Mesenchymal stem cell (in vitro differentiated cells and primary cell): Measurements from ENCODE around the gene CA9.

Experiments used
- DNase-seq: peaks from one replicate; pipeline ENCODE4 v3.0.0-alpha.2; 2013
- H2AFZ ChIP-seq: one replicate; pipeline ENCODE4 v1.6.1; 2013; ENCODE audit warnings: low read depth, mild to moderate bottlenecking, control low read depth, inconsistent platforms, low read length, moderate library complexity
- H2AK5ac ChIP-seq: 2 replicates; pipeline ENCODE4 v1.6.1; 2013; ENCODE audit warnings: low read length, moderate library complexity, mild to moderate bottlenecking, inconsistent platforms; ENCODE audit not compliant: severe bottlenecking
- H2BK120ac ChIP-seq: one replicate; pipeline ENCODE4 v1.6.1; 2013; ENCODE audit warnings: low read depth, mild to moderate bottlenecking, inconsistent platforms, low read length, moderate library complexity
- H2BK12ac ChIP-seq, 2 experiments: one replicate each; pipeline ENCODE4 v1.6.1; 2013; ENCODE audit warnings: inconsistent platforms in 2 of 2, low read length in 2 of 2, mild to moderate bottlenecking in 2 of 2, moderate library complexity in 2 of 2, control low read depth in 1 of 2
- H2BK15ac ChIP-seq: one replicate; pipeline ENCODE4 v1.6.1; 2013; ENCODE audit warnings: mild to moderate bottlenecking, low read depth, inconsistent platforms; ENCODE audit not compliant: poor library complexity, severe bottlenecking
- H2BK5ac ChIP-seq: 2 replicates; pipeline ENCODE4 v1.6.1; 2013; ENCODE audit warnings: low read depth, mild to moderate bottlenecking, low read length, control low read depth, inconsistent platforms; ENCODE audit not compliant: poor library complexity, severe bottlenecking
- H3K14ac ChIP-seq, 2 experiments: one replicate each; pipeline ENCODE4 v1.6.1; 2013; ENCODE audit warnings: inconsistent platforms in 2 of 2, low read length in 2 of 2, control low read depth in 1 of 2, mild to moderate bottlenecking in 1 of 2, moderate library complexity in 1 of 2
- H3K18ac ChIP-seq, 2 experiments: one replicate each; pipeline ENCODE4 v1.6.1; 2013; ENCODE audit warnings: inconsistent platforms in 2 of 2, low read length in 2 of 2, control low read depth in 1 of 2, low read depth in 1 of 2, mild to moderate bottlenecking in 1 of 2
- H3K23ac ChIP-seq, 2 experiments: one replicate each; pipeline ENCODE4 v1.6.1; 2013; ENCODE audit warnings: inconsistent platforms in 2 of 2, low read length in 2 of 2, mild to moderate bottlenecking in 2 of 2, moderate library complexity in 2 of 2, control low read depth in 1 of 2
- H3K27ac ChIP-seq: 2 replicates; pipeline ENCODE4 v1.5.1; 2013; ENCODE audit warnings: mild to moderate bottlenecking, moderate library complexity, low read length, control low read depth, inconsistent platforms; ENCODE audit not compliant: poor library complexity, severe bottlenecking
- H3K27me3 ChIP-seq, 2 experiments: 2 replicates each; pipeline versions ENCODE4 v1.6.1 to v1.7.0; 2013; ENCODE audit warnings: low read length in 2 of 2, mild to moderate bottlenecking in 2 of 2, moderate library complexity in 2 of 2, control low read depth in 1 of 2, inconsistent platforms in 1 of 2; ENCODE audit not compliant: control insufficient read depth in 1 of 2, insufficient read depth in 1 of 2
- H3K36me3 ChIP-seq, 2 experiments: 2 replicates each; pipeline versions ENCODE4 v1.6.1 to v1.7.0; 2013; ENCODE audit warnings: low read length in 2 of 2, control low read depth in 1 of 2, inconsistent platforms in 1 of 2, low read depth in 1 of 2, mild to moderate bottlenecking in 1 of 2; ENCODE audit not compliant: insufficient read depth in 2 of 2, control insufficient read depth in 1 of 2
- H3K4ac ChIP-seq, 2 experiments: one replicate each; pipeline ENCODE4 v1.6.1; 2013; ENCODE audit warnings: inconsistent platforms in 2 of 2, low read length in 2 of 2, mild to moderate bottlenecking in 2 of 2, moderate library complexity in 2 of 2, control low read depth in 1 of 2, low read depth in 1 of 2
- H3K4me1 ChIP-seq: 2 replicates; pipeline ENCODE4 v1.6.1; 2013; ENCODE audit warnings: low read depth, low read length, control low read depth; ENCODE audit not compliant: control insufficient read depth, insufficient read depth
- H3K4me2 ChIP-seq: 2 replicates; pipeline ENCODE4 v1.6.1; 2013; ENCODE audit warnings: low read length, mild to moderate bottlenecking, inconsistent platforms; ENCODE audit not compliant: poor library complexity, severe bottlenecking
- H3K4me3 ChIP-seq, 2 experiments: 2 replicates each; pipeline versions ENCODE4 v1.5.1 to v1.7.0; 2013; ENCODE audit warnings: low read length in 2 of 2, mild to moderate bottlenecking in 2 of 2, control low read depth in 1 of 2, low read depth in 1 of 2; ENCODE audit not compliant: insufficient read depth in 1 of 2
- H3K79me1 ChIP-seq: replicated peaks from 2 replicates; pipeline ENCODE4 v1.6.1; 2013; ENCODE audit warnings: mild to moderate bottlenecking, control low read depth, low read length, inconsistent platforms; ENCODE audit not compliant: poor library complexity, severe bottlenecking
- H3K9ac ChIP-seq: 2 replicates; pipeline ENCODE4 v1.7.0; 2013; ENCODE audit warnings: mild to moderate bottlenecking, low read length, moderate library complexity
- H3K9me3 ChIP-seq: 2 replicates; pipeline ENCODE4 v1.7.0; 2013; ENCODE audit warnings: mild to moderate bottlenecking, low read length; ENCODE audit not compliant: control insufficient read depth
- H4K8ac ChIP-seq: one replicate; pipeline ENCODE4 v1.6.1; 2013; ENCODE audit warnings: inconsistent platforms, mild to moderate bottlenecking, low read length, moderate library complexity
- H4K91ac ChIP-seq: one replicate; pipeline ENCODE4 v1.6.1; 2013; ENCODE audit warnings: mild to moderate bottlenecking, low read length, inconsistent platforms
- WGBS: methylation state at CpG from one replicate; pipeline ENCODE4 v1.1.7; 2013; ENCODE audit warnings: mixed read lengths; 5-methylcytosine and 5-hydroxymethylcytosine counted together

Gene CA9

DNA sequence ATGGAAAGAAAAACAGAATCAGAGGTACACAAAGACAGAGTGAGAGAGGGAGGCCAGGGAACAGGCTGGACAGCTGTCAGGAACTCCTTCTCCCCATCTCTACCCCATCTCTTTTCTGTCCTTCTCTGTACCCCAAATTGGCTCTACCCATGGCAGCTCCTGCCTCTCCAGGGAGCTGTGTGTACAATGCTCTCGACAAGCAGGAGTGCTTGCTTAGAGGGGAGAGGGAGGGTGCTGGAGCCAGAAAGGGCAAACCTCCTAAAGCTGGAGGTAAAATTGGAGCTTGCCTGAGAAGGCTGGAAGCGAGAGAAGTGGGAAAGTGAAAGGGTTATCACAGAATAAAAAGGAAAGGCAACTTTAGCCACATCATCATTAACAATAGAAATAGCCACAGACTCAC is 9.6 kb downstream of the CA9 start:
- WGBS = 90% methylated on average over 1 of the region's 2 CpGs

DNA sequence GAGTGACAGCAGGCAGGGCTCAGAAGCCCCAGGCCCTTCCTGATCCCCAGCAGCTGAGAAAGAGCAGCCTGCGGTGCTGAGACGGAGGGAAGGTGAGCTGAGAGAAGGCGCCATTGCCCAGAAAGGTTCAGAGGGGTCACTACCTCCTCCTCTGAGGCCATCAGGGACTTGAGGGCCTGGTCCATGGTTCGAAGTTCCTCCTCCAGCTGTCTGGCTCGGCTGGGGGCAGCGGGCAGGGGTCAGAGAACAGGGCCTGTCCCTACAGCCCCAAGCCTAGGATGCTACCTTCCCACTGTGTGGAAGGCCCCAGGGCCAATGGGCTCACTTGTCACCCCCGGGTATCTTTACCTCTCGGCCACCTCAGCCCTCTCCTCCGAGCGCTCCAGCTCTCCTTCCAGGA is 11.2 kb downstream of the CA9 start:
- Histone ChIP-seq H2BK12ac (no peak overlapping the region), H3K27me3 (no peaks in the 10 kb centered on the region), H3K79me1 (peaks cover 5% of the 10 kb centered on the region), H3K4me2 (no peak overlapping the region), H2BK5ac (no peak overlapping the region), H3K27ac (no peak overlapping the region), H3K36me3 (peaks cover 71 to 72% of the 10 kb centered on the region in 2 experiments), H3K4me1 (peaks cover 46% of the 10 kb centered on the region), H2AFZ (no peak overlapping the region), H3K9ac (no peak overlapping the region), H3K4me3 (no peak overlapping the region), H3K23ac (no peak overlapping the region), H2BK15ac (no peak overlapping the region), H3K14ac (no peak overlapping the region), H4K8ac (no peak overlapping the region), H2AK5ac (no peak overlapping the region), H3K4ac (no peak overlapping the region), H3K18ac (no peak overlapping the region), H3K9me3 (no peaks in the 10 kb centered on the region), H4K91ac (no peak overlapping the region), H2BK120ac (no peak overlapping the region)
- DNase-seq = no peak
- 96% methylated on average over 10 of the region's 10 CpGs for WGBS

More for the DNA sequence above, 9.6 kb downstream of the CA9 start:
- no peak overlapping the region for H2BK5ac ChIP-seq
- H3K18ac ChIP-seq = no peak overlapping the region
- no peak overlapping the region for H4K91ac ChIP-seq
- H2AFZ ChIP-seq = no peak overlapping the region
- no peak overlapping the region for H2AK5ac ChIP-seq
- H3K4ac ChIP-seq = no peak overlapping the region
- no peaks in the 10 kb centered on the region for H3K27me3 ChIP-seq
- H2BK120ac ChIP-seq = no peak overlapping the region
- no peaks in the 10 kb centered on the region for H3K9me3 ChIP-seq
- no peak overlapping the region for H4K8ac ChIP-seq
- no peak overlapping the region for H3K14ac ChIP-seq
- H2BK12ac ChIP-seq = no peak overlapping the region
- H2BK15ac ChIP-seq = no peak overlapping the region
- H3K4me1 ChIP-seq = peaks cover 43% of the 10 kb centered on the region
- no peak overlapping the region for H3K4me3 ChIP-seq
- no peak overlapping the region for H3K27ac ChIP-seq
- no peak overlapping the region for H3K9ac ChIP-seq
- DNase-seq = no peak
- peaks cover 70 to 71% of the 10 kb centered on the region in 2 experiments for H3K36me3 ChIP-seq
- H3K23ac ChIP-seq = no peak overlapping the region
- no peak overlapping the region for H3K4me2 ChIP-seq
- H3K79me1 ChIP-seq = peaks cover 5% of the 10 kb centered on the region

GRCh38 chr9:35685506-35685905 is 11.8 kb downstream of the CA9 start:
- H3K4me2 ChIP-seq = no peak overlapping the region

GRCh38 chr9:35686222-35687203 is 12.8 kb downstream of the CA9 start:
- Histone ChIP-seq H3K36me3 (peaks cover 64 to 68% of the 10 kb centered on the region in 2 experiments), H2BK12ac (peak overlapping the region in 1 of 2 experiments; percentile 4), H2AK5ac (no peak overlapping the region), H3K4me1 (peaks cover 49% of the 10 kb centered on the region), H2BK5ac (no peak overlapping the region), H3K23ac (no peak overlapping the region), H3K27ac (no peak overlapping the region), H3K79me1 (peaks cover 5% of the 10 kb centered on the region), H3K18ac (no peak overlapping the region), H3K4ac (no peak overlapping the region), H3K14ac (no peak overlapping the region), H3K4me3 (peak overlapping the region in 1 of 2 experiments; percentile 87), H4K91ac (no peak overlapping the region), H2AFZ (no peak overlapping the region), H2BK120ac (no peak overlapping the region), H3K9me3 (no peaks in the 10 kb centered on the region), H4K8ac (no peak overlapping the region), H3K9ac (peak overlapping the region; percentile 92), H3K4me2 (peak overlapping the region; percentile 82), H3K27me3 (no peaks in the 10 kb centered on the region), H2BK15ac (no peak overlapping the region)
- WGBS = 78% methylated on average over 10 of the region's 11 CpGs
- DNase-seq = peak; percentile 40

More at GRCh38 chr9:35685506-35685905, 11.8 kb downstream of the CA9 start:
- Histone ChIP-seq H3K27ac (no peak overlapping the region), H3K36me3 (peaks cover 70 to 72% of the 10 kb centered on the region in 2 experiments), H3K4me1 (peaks cover 46% of the 10 kb centered on the region), H2AK5ac (no peak overlapping the region), H3K79me1 (peaks cover 5% of the 10 kb centered on the region), H3K23ac (no peak overlapping the region), H4K8ac (no peak overlapping the region), H3K4ac (no peak overlapping the region), H3K27me3 (no peaks in the 10 kb centered on the region), H3K18ac (no peak overlapping the region), H2BK12ac (no peak overlapping the region), H2BK15ac (no peak overlapping the region), H2BK120ac (no peak overlapping the region), H2BK5ac (no peak overlapping the region), H4K91ac (no peak overlapping the region), H2AFZ (no peak overlapping the region), H3K4me3 (no peak overlapping the region), H3K9ac (no peak overlapping the region), H3K9me3 (no peaks in the 10 kb centered on the region), H3K14ac (no peak overlapping the region)
- no peak for DNase-seq
- WGBS = 91% methylated on average over 12 of the region's 13 CpGs
